Left ventricle myocardium inferior (tissue), 1 donor: ENCODE data around the gene ZFHX3. TPM values are rescaled to one million over a fixed set of nuclear protein-coding genes. Genes with fewer than 3 reads are reported as not detected.

Source experiments
- DNase-seq: peaks from one replicate; pipeline ENCODE4 v3.0.0-alpha.2; 2020
- H3K27ac ChIP-seq: fragments of 200-600 bp; replicated peaks from 2 replicates; pipeline ENCODE4 v1.8.0; 2021
- H3K27me3 ChIP-seq: fragments of 200-600 bp; 2 replicates; pipeline ENCODE4 v1.8.0; 2021; ENCODE audit warnings: low read depth
- H3K36me3 ChIP-seq: fragments of 200-600 bp; 2 replicates; pipeline ENCODE4 v1.8.0; 2021
- H3K4me1 ChIP-seq: fragments of 200-600 bp; 2 replicates; pipeline ENCODE4 v1.8.0; 2021
- H3K4me3 ChIP-seq: fragments of 200-600 bp; 2 replicates; pipeline ENCODE4 v1.8.0; 2021; ENCODE audit warnings: mild to moderate bottlenecking, moderate library complexity
- H3K9me3 ChIP-seq: fragments of 200-600 bp; replicated peaks from 2 replicates; pipeline ENCODE4 v1.8.0; 2021
- intact Hi-C: fragments of 100-400 bp; cut with micrococcal nuclease; formaldehyde crosslinking; loops from one replicate; pipeline ENCODE4 v1.11.0; 2022
- total RNA-seq: library from RNA; stranded (reverse); fragmentation: NEBNext Ultra II Directional; extraction: Animal tissue kit (Norgen Biotek cat#: 25700); gene quantifications from one replicate; pipeline ENCODE4 v1.2.1, GENCODE V29; 2021
- TF ChIP-seq, protein P1 (sequence below): fragments of 200-600 bp; IDR thresholded peaks from 2 replicates; pipeline ENCODE4 v1.8.0; 2021; ENCODE audit warnings: antibody characterized with exemption, mild to moderate bottlenecking, borderline replicate concordance
- donor health status: DM: no; HTN: yes; CAD: no; lungs with severe emphysema.

ZFHX3 gene
- total RNA-seq, 1 donor from 2014 or later: 9.6 TPM

DNA sequence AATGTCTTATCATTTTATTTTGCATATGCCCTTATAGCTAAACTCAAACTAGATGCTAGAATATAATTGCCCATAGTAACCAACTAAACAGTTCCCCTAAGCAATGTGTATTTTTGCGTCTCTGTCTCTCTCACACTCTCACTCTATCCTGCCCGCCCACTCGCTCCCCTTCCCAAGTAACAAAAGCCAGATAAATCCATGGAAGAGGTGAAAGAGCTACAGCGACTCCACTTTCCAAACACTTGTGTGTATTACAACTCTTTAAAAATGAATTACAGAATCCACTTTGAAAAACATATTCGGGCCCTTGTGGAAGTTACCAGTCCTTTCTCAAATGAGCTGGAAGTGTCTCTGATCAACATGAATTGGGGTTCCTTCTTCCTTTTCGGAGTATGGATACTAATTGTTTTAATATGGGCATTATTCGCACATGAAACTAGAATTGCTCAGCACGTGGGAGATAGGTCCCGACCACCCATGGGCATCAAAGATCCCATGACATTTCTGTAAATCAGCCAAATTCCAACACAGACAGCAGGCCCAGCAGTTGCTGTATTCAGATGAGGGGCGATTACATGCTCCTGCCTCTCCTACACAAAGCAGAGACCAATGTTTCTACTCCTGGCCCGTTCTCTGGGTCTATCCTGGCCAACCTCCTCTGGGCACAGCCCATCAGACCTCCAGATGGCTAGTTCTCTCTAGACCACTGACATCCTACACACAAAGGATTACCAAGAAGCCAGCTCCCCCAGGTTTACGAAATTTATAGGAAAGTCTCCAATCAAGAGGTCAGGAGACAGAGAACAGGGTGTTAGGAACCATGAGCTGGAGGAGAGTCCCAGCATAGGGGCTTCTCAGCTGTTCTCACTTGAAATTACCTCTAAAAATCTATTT, 121.5 kb downstream of the ZFHX3 start:
- no peak for DNase-seq
- TF ChIP-seq, protein P1, sequence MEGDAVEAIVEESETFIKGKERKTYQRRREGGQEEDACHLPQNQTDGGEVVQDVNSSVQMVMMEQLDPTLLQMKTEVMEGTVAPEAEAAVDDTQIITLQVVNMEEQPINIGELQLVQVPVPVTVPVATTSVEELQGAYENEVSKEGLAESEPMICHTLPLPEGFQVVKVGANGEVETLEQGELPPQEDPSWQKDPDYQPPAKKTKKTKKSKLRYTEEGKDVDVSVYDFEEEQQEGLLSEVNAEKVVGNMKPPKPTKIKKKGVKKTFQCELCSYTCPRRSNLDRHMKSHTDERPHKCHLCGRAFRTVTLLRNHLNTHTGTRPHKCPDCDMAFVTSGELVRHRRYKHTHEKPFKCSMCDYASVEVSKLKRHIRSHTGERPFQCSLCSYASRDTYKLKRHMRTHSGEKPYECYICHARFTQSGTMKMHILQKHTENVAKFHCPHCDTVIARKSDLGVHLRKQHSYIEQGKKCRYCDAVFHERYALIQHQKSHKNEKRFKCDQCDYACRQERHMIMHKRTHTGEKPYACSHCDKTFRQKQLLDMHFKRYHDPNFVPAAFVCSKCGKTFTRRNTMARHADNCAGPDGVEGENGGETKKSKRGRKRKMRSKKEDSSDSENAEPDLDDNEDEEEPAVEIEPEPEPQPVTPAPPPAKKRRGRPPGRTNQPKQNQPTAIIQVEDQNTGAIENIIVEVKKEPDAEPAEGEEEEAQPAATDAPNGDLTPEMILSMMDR: no peak
- Histone ChIP-seq H3K27ac (no peak overlapping the region), H3K27me3 (no peaks in the 10 kb centered on the region), H3K4me1 (peaks cover 28% of the 10 kb centered on the region), H3K9me3 (no peaks in the 10 kb centered on the region), H3K36me3 (no peaks in the 10 kb centered on the region), H3K4me3 (no peak overlapping the region)
- intact Hi-C loops: no loop called here

DNA sequence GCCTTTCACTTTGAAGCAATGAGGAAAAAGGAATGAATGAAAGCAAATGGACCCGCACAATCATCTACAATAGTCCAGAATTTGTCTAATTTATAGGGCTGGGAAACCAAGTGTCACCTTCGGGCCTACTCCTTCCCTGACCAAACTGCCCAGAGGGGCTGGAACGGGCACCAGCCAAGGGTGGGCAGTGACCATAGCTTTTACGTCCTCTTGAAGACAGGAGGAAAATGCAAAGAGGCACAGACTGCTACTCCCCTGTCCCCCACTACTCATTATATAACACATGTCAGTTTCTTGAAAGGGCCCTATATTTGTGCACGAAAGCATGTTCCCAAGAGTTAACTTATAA, 122.3 kb downstream of the ZFHX3 start:
- TF ChIP-seq, protein P1: no peak
- Histone ChIP-seq H3K27ac (no peak overlapping the region), H3K9me3 (no peaks in the 10 kb centered on the region), H3K27me3 (no peaks in the 10 kb centered on the region), H3K36me3 (no peaks in the 10 kb centered on the region), H3K4me3 (no peak overlapping the region), H3K4me1 (peaks cover 24% of the 10 kb centered on the region)
- DNase-seq: no peak
- intact Hi-C loops: no loop called here

DNA sequence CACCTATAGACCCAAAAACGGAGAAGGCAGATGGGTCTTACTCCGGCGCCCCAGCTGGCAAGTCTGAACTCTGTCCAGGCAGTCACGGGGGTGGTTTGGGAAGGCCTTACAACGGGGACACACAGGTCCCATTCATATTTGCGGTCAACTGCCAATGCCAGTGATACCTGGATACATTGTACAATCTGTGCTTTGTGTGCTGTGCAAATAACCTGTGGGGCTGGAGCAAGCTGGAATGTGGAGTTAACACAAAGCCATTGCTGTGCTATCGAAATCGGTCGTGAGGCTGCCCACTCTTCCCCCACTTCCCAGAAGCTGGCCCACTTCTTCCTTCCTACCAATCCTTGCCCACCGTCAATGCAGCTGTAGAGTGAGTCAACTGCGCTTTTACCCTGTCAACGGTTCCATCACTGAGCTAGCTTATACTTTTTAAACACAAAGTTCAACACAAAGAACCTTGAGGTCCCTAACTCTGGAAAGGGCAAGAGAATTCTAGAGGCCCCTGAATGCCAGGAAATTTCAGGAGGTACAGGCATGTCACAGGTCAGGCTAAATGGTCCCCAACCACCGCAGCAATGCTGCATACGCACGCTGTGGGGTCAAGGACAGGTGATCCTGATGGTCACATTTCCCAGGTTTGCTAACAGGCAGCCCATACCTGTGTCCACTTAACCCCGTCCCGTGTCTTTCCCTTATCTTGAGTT, 122.8 kb downstream of the ZFHX3 start:
- Histone ChIP-seq H3K27me3 (no peaks in the 10 kb centered on the region), H3K36me3 (no peaks in the 10 kb centered on the region), H3K4me3 (no peak overlapping the region), H3K27ac (no peak overlapping the region), H3K4me1 (peaks cover 22% of the 10 kb centered on the region), H3K9me3 (no peaks in the 10 kb centered on the region)
- intact Hi-C loops: no loop called here
- no peak for DNase-seq
- TF ChIP-seq, protein P1: no peak

DNA sequence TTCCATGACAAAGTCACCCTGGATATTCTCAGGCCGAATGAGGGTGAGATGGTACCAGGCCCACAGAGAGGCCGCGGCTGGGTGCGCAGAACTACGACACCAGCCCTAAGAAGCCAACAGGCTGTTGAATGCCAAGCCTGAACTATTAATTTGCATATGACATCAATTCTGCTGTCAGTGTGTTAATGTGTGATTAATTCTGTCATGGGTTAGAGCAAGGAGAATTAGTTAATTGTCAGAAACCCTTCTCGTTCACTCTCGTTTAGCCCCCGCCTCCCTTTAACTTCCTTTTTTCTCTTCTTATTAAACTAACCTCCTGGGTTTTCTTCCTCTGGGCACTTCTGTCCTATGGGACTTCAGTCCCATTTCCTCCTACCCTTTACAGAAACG, 123.4 kb downstream of the ZFHX3 start:
- Histone ChIP-seq H3K27ac (no peak overlapping the region), H3K4me3 (no peak overlapping the region), H3K4me1 (peaks cover 22% of the 10 kb centered on the region), H3K27me3 (no peaks in the 10 kb centered on the region), H3K9me3 (no peaks in the 10 kb centered on the region), H3K36me3 (no peaks in the 10 kb centered on the region)
- TF ChIP-seq, protein P1: no peak
- intact Hi-C loops: no loop called here
- no peak for DNase-seq

DNA sequence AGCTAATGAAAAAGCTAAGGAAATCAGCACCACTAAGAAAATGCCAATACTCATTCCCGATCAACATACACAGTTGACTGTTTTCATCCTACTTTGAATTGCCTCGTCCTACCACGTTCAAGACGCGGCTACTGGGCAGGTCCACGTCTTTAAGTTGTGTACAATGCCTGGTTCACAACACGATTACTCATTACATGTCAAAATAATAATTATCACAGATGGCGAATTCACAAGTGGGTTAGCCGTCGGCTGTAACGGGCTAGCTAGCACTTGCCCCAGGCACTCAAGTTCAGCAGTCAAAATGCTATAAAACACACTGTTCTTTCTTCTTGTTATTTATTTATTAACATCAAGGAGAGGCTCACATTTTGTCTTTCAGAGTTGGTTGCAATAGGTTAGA, 124.2 kb downstream of the ZFHX3 start:
- DNase-seq: no peak
- intact Hi-C loops: no loop called here
- Histone ChIP-seq H3K9me3 (no peaks in the 10 kb centered on the region), H3K4me1 (peaks cover 22% of the 10 kb centered on the region), H3K27ac (no peak overlapping the region), H3K36me3 (no peaks in the 10 kb centered on the region), H3K27me3 (no peaks in the 10 kb centered on the region), H3K4me3 (no peak overlapping the region)
- TF ChIP-seq, protein P1: no peak
